IMR-90 (cell line): ENCODE measurements around the gene LTB4R. TPM values are rescaled to one million over a fixed set of nuclear protein-coding genes. Genes with fewer than 3 reads are reported as not detected.

ENCODE experiments used
- ATAC-seq: fragments of 200-7000 bp; cut with Tn5 transposase; 2 replicates; pipeline ENCODE4 v1.9.1; 2020; ENCODE audit warnings: low read depth, mild to moderate bottlenecking, moderate library complexity
- BruUV-seq: library from RNA; stranded (reverse); fragments of 400-500 nt; replicated peaks from 2 replicates; lab custom pipeline; 2021; lab: Mats Ljungman, UMichigan
- CTCF ChIA-PET: fragments of 300-600 bp; formaldehyde crosslinking; extraction: SDS; loops from one replicate; lab custom pipeline; 2021; ENCODE audit warnings: antibody characterized with exemption; lab: Yijun Ruan, JAX
- POLR2A ChIA-PET: fragments of 300-600 bp; sonication (Branson Sonifier 250); formaldehyde crosslinking; loops from one replicate; lab custom pipeline; 2022; ENCODE audit warnings: antibody characterized with exemption; ENCODE audit not compliant: unreplicated experiment; lab: Charles Lee
- DNase-seq: peaks from one replicate; pipeline ENCODE4 v3.0.0; 2013
- H2AFZ ChIP-seq: replicated peaks from 2 replicates; pipeline ENCODE3; 2013; ENCODE audit warnings: low read length, mild to moderate bottlenecking; ENCODE audit not compliant: poor library complexity
- H2AK5ac ChIP-seq: 2 replicates; pipeline ENCODE4 v1.6.1; 2013; ENCODE audit warnings: low read depth, low read length, inconsistent platforms
- H2AK9ac ChIP-seq: replicated peaks from 2 replicates; pipeline ENCODE3; 2013; ENCODE audit warnings: mild to moderate bottlenecking, low read depth, low read length, moderate library complexity; ENCODE audit not compliant: poor library complexity
- H2BK120ac ChIP-seq: 2 replicates; pipeline ENCODE4 v1.6.1; 2013; ENCODE audit warnings: low read depth, low read length, inconsistent platforms
- H2BK15ac ChIP-seq: 3 replicates; pipeline ENCODE4 v1.6.1; 2013; ENCODE audit warnings: low read depth, low read length, inconsistent platforms
- H2BK20ac ChIP-seq: 2 replicates; pipeline ENCODE4 v1.6.1; 2013; ENCODE audit warnings: low read depth, mild to moderate bottlenecking, inconsistent platforms, low read length, moderate library complexity
- H2BK5ac ChIP-seq: 2 replicates; pipeline ENCODE4 v1.6.1; 2013; ENCODE audit warnings: mild to moderate bottlenecking, low read depth, low read length, inconsistent platforms; ENCODE audit not compliant: poor library complexity, severe bottlenecking
- H3K14ac ChIP-seq: replicated peaks from 2 replicates; pipeline ENCODE4 v1.6.1; 2013; ENCODE audit warnings: low read depth, low read length, inconsistent platforms
- H3K18ac ChIP-seq: 2 replicates; pipeline ENCODE4 v1.6.1; 2013; ENCODE audit warnings: low read depth, low read length, control low read depth
- H3K23ac ChIP-seq: 2 replicates; pipeline ENCODE4 v1.6.1; 2013; ENCODE audit warnings: low read depth, low read length, inconsistent platforms
- H3K27ac ChIP-seq: 2 replicates; pipeline ENCODE4 v1.5.1; 2013; ENCODE audit warnings: mild to moderate bottlenecking, control low read depth, low read length; ENCODE audit not compliant: insufficient read depth
- H3K27me3 ChIP-seq: 2 replicates; pipeline ENCODE4 v1.6.1; 2013; ENCODE audit warnings: low read length; ENCODE audit not compliant: control insufficient read depth, insufficient read depth
- H3K36me3 ChIP-seq: 2 replicates; pipeline ENCODE4 v1.6.1; 2013; ENCODE audit warnings: low read length, mixed read lengths; ENCODE audit not compliant: control insufficient read depth, insufficient read depth
- H3K4ac ChIP-seq: 2 replicates; pipeline ENCODE4 v1.6.1; 2013; ENCODE audit warnings: low read depth, low read length, inconsistent platforms
- H3K4me1 ChIP-seq: 2 replicates; pipeline ENCODE4 v1.6.1; 2013; ENCODE audit warnings: low read length, mixed read lengths; ENCODE audit not compliant: control insufficient read depth, insufficient read depth
- H3K4me2 ChIP-seq: 2 replicates; pipeline ENCODE4 v1.6.1; 2013; ENCODE audit warnings: low read depth, mild to moderate bottlenecking, control low read depth, low read length, moderate library complexity
- H3K4me3 ChIP-seq: 2 replicates; pipeline ENCODE4 v1.5.1; 2013; ENCODE audit warnings: low read depth, mild to moderate bottlenecking, control low read depth, low read length, moderate library complexity; ENCODE audit not compliant: insufficient read depth
- H3K56ac ChIP-seq: 2 replicates; pipeline ENCODE4 v1.6.1; 2013; ENCODE audit warnings: low read length, inconsistent platforms; ENCODE audit not compliant: insufficient read depth; ENCODE audit errors: extremely low read depth
- H3K79me1 ChIP-seq, 2 experiments: 2 replicates each; pipeline ENCODE4 v1.6.1; 2013; ENCODE audit warnings: low read length in 2 of 2, inconsistent platforms in 1 of 2, low read depth in 1 of 2
- H3K9ac ChIP-seq: 2 replicates; pipeline ENCODE4 v1.6.1; 2013; ENCODE audit warnings: low read depth, low read length, control low read depth
- H3K9me1 ChIP-seq: 2 replicates; pipeline ENCODE4 v1.6.1; 2013; ENCODE audit warnings: low read length, inconsistent platforms; ENCODE audit not compliant: insufficient read depth
- H3K9me3 ChIP-seq: 2 replicates; pipeline ENCODE4 v1.6.1; 2013; ENCODE audit warnings: low read length; ENCODE audit not compliant: control insufficient read depth, insufficient read depth
- H4K20me1 ChIP-seq: 2 replicates; pipeline ENCODE4 v1.6.1; 2013; ENCODE audit warnings: low read length, inconsistent platforms; ENCODE audit not compliant: insufficient read depth
- H4K5ac ChIP-seq: 2 replicates; pipeline ENCODE4 v1.6.1; 2013; ENCODE audit warnings: mild to moderate bottlenecking, low read depth, low read length, control low read depth
- H4K8ac ChIP-seq, 2 experiments: 2 replicates each; pipeline ENCODE4 v1.6.1; 2013; ENCODE audit warnings: low read depth in 2 of 2, low read length in 2 of 2, control low read depth in 1 of 2, inconsistent platforms in 1 of 2
- H4K91ac ChIP-seq: 2 replicates; pipeline ENCODE4 v1.6.1; 2013; ENCODE audit warnings: low read depth, low read length, inconsistent platforms; ENCODE audit not compliant: insufficient read depth
- BHLHE40 ChIP-seq: fragments of 150-350 bp; IDR thresholded peaks from 2 replicates; pipeline ENCODE4 v1.6.1; 2016; ENCODE audit warnings: mild to moderate bottlenecking, low read depth, low read length
- CEBPB ChIP-seq: IDR thresholded peaks from 2 replicates; pipeline ENCODE4 v1.6.1; 2012; ENCODE audit warnings: low read depth, low read length, improper control_type of control experiment
- CHD1 ChIP-seq: IDR thresholded peaks from 2 replicates; pipeline ENCODE4 v1.6.1; 2012; ENCODE audit warnings: low read depth, low read length, improper control_type of control experiment
- CTCF ChIP-seq: conservative IDR thresholded peaks from 2 replicates; pipeline ENCODE4 v1.5.1; 2012; ENCODE audit warnings: mild to moderate bottlenecking, low read depth, low read length, improper control_type of control experiment
- ELK1 ChIP-seq: fragments of 150-350 bp; IDR thresholded peaks from 2 replicates; pipeline ENCODE4 v1.6.1; 2016; ENCODE audit warnings: low read depth, mild to moderate bottlenecking, low read length, moderate library complexity, borderline replicate concordance
- FOS ChIP-seq: fragments of 150-350 bp; IDR thresholded peaks from 2 replicates; pipeline ENCODE4 v1.6.1; 2016; ENCODE audit warnings: low read depth, low read length
- MAFK ChIP-seq: IDR thresholded peaks from 2 replicates; pipeline ENCODE4 v1.6.1; 2012; ENCODE audit warnings: low read depth, low read length, improper control_type of control experiment
- MAZ ChIP-seq: IDR thresholded peaks from 2 replicates; pipeline ENCODE4 v1.6.1; 2012; ENCODE audit warnings: low read depth, mild to moderate bottlenecking, low read length, improper control_type of control experiment, moderate library complexity, borderline replicate concordance
- MXI1 ChIP-seq: IDR thresholded peaks from 2 replicates; pipeline ENCODE4 v1.6.1; 2012; ENCODE audit warnings: low read depth, mild to moderate bottlenecking, low read length, moderate library complexity, borderline replicate concordance
- NFE2L2 ChIP-seq: fragments of 150-350 bp; IDR thresholded peaks from 2 replicates; pipeline ENCODE4 v1.6.1; 2016; ENCODE audit warnings: low read depth, mild to moderate bottlenecking, low read length
- POLR2A ChIP-seq: IDR thresholded peaks from 2 replicates; pipeline ENCODE4 v1.6.1; 2012; ENCODE audit warnings: mild to moderate bottlenecking, low read depth, low read length
- RAD21 ChIP-seq: IDR thresholded peaks from 2 replicates; pipeline ENCODE4 v1.6.1; 2012; ENCODE audit warnings: low read length, improper control_type of control experiment
- RCOR1 ChIP-seq: IDR thresholded peaks from 2 replicates; pipeline ENCODE4 v1.6.1; 2012; ENCODE audit warnings: mild to moderate bottlenecking, low read length, improper control_type of control experiment; ENCODE audit not compliant: insufficient replicate concordance
- RFX5 ChIP-seq: IDR thresholded peaks from 2 replicates; pipeline ENCODE4 v1.8.0; 2012; ENCODE audit warnings: low read depth, mild to moderate bottlenecking, low read length, moderate library complexity
- SMC3 ChIP-seq: fragments of 150-350 bp; IDR thresholded peaks from 2 replicates; pipeline ENCODE4 v1.6.1; 2016; ENCODE audit warnings: low read depth, mild to moderate bottlenecking, antibody characterized with exemption, low read length, moderate library complexity
- USF2 ChIP-seq: fragments of 150-350 bp; IDR thresholded peaks from 2 replicates; pipeline ENCODE4 v1.6.1; 2017; ENCODE audit warnings: mild to moderate bottlenecking, antibody characterized with exemption, low read length, low read depth
- WGBS, 2 experiments: methylation state at CpG; one replicate each; pipeline versions ENCODE4 v1.1.5 to v1.1.7; 2013; ENCODE audit warnings: missing lambda C conversion rate in 2 of 2; ENCODE audit not compliant: insufficient read length in 1 of 2; ENCODE audit errors: extremely low coverage in 2 of 2; 5-methylcytosine and 5-hydroxymethylcytosine counted together
- dilution Hi-C: fragments of 300-500 bp; cut with HindIII; formaldehyde crosslinking; loops from one replicate; pipeline ENCODE4 v1.14.3; 2018; ENCODE audit warnings: low sequenced_read_pairs; ENCODE audit not compliant: unreplicated experiment
- in situ Hi-C: fragments of 300-500 bp; cut with MboI; formaldehyde crosslinking; loops from 3 replicates; pipeline ENCODE4 v1.14.3; 2019; ENCODE audit warnings: low sequenced_read_pairs, inconsistent platforms, mixed read lengths
- intact Hi-C: fragments of 100-400 bp; cut with micrococcal nuclease; formaldehyde crosslinking; loops from 2 replicates; pipeline ENCODE4 v1.10.0; 2022
- polyA plus RNA-seq, 3 experiments: library from polyadenylated mRNA; depleted of rRNA; stranded (reverse); fragments of >200 nt; gene quantifications; 2 replicates each; pipeline ENCODE4 v1.2.3, GENCODE V29; 2012; ENCODE audit warnings: low replicate concordance in 1 of 3
- total RNA-seq: library from RNA; depleted of rRNA; stranded (reverse); fragments of >200 nt; gene quantifications from 2 replicates; pipeline ENCODE4 v1.2.3, GENCODE V29; 2012

LTB4R gene
- total and polyA plus RNA-seq, 2 of the 4 experiments (the other 2 are of a cell fraction) = 0.18 to 2.3 TPM

- 100% methylated on average over 2 of the region's 11 CpGs; no CpG with 5 or more reads in 1 of the 2 experiments for WGBS, 2 experiments
- Histone ChIP-seq H2BK15ac (no peak overlapping the region), H4K8ac (no peak overlapping the region), H2AK9ac (no peak overlapping the region), H2BK20ac (no peak overlapping the region), H4K20me1 (0 out of 2 replicates have a peak, but pooled peaks cover 8% of the 10 kb centered on the region), H3K4ac (no peak overlapping the region), H3K23ac (no peak overlapping the region), H3K27me3 (no peaks in the 10 kb centered on the region), H4K91ac (no peak overlapping the region), H3K27ac (no peak overlapping the region), H3K79me1 (peaks cover 21 to 39% of the 10 kb centered on the region in 2 experiments), H2BK120ac (no peak overlapping the region), H3K18ac (no peak overlapping the region), H3K36me3 (peaks cover 47% of the 10 kb centered on the region), H3K4me1 (peaks cover 3% of the 10 kb centered on the region), H3K4me2 (no peak overlapping the region), H2AFZ (no peak overlapping the region), H3K4me3 (no peak overlapping the region), H4K5ac (no peak overlapping the region), H3K56ac (no peak overlapping the region), H3K9me1 (no peaks in the 10 kb centered on the region), H2BK5ac (no peak overlapping the region), H2AK5ac (no peak overlapping the region), H3K14ac (no peak overlapping the region), H3K9ac (no peak overlapping the region), H3K9me3 (no peaks in the 10 kb centered on the region)
- dilution Hi-C loops (no loop called here), intact Hi-C loops (no loop called here), in situ Hi-C loops (no loop called here)
- POLR2A ChIA-PET = no interaction called here
- ATAC-seq (no peak), DNase-seq (no peak)
- no TSS peak for BruUV-seq
- TF ChIP-seq CTCF = no peak
- no peak for TF ChIP-seq CEBPB
- TF ChIP-seq MAFK = no peak
- no peak for TF ChIP-seq POLR2A
- TF ChIP-seq RCOR1 = no peak
- no peak for TF ChIP-seq BHLHE40
- no peak for TF ChIP-seq RFX5
- TF ChIP-seq SMC3 = no peak
- TF ChIP-seq MXI1 = no peak
- TF ChIP-seq MAZ = no peak
- no peak for TF ChIP-seq FOS
- no peak for TF ChIP-seq USF2
- no peak for TF ChIP-seq RAD21
- TF ChIP-seq NFE2L2 = no peak
- TF ChIP-seq CHD1 = no peak
- TF ChIP-seq ELK1 = no peak
- CTCF ChIA-PET = interaction anchor here (1.0 kb wide), 1 partner anchor 61 kb away, joined by 4 read pairs; no protein-coding TSS in a partner anchor
Measured at GRCh38 chr14:24304019-24304387, 7.3 kb upstream of the LTB4R start.
